ENCODE results near the gene SNRPD2.

DNA sequence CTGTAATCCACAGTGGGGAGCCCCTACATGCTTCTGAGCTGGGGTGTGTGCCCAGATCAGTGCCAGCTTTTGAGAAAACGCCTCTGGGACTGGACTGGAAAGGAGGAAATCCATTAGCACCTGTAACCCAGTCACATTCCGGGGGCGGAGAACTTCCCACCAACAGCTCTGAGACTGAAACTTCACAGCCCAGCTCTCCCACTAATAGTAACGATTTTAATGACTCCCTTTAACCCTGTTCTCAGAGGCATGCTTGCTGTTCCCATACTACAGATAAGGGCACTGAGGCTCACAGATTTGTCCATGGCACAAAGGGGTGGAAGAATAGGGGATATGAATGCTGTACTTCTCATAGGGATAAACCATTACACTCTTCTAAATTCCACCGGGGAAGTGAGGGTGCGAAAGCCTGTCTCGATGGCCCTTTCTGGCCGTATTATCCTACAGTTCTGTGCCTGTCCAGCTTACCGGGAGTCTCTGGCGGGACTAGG is 38.1 kb upstream of the SNRPD2 start:
- no peak for TF ChIP-seq EZH2 (IDR thresholded peaks at IDR 0.05; ENCODE audit: low read length)
- TF ChIP-seq, protein P1, sequence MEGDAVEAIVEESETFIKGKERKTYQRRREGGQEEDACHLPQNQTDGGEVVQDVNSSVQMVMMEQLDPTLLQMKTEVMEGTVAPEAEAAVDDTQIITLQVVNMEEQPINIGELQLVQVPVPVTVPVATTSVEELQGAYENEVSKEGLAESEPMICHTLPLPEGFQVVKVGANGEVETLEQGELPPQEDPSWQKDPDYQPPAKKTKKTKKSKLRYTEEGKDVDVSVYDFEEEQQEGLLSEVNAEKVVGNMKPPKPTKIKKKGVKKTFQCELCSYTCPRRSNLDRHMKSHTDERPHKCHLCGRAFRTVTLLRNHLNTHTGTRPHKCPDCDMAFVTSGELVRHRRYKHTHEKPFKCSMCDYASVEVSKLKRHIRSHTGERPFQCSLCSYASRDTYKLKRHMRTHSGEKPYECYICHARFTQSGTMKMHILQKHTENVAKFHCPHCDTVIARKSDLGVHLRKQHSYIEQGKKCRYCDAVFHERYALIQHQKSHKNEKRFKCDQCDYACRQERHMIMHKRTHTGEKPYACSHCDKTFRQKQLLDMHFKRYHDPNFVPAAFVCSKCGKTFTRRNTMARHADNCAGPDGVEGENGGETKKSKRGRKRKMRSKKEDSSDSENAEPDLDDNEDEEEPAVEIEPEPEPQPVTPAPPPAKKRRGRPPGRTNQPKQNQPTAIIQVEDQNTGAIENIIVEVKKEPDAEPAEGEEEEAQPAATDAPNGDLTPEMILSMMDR (optimal IDR thresholded peaks at IDR 0.05 in 1 of 3, IDR thresholded peaks at IDR 0.05 in 1 of 3, conservative IDR thresholded peaks at IDR 0.05 in 1 of 3; ENCODE audit: extremely low read depth in 1 of 3, insufficient read depth in 2 of 3, low read length in 3 of 3), result no peak

All from keratinocyte (primary cell).